ENCODE results near the gene ERCC1. TPM values are rescaled to one million over a fixed set of nuclear protein-coding genes. Genes with fewer than 3 reads are reported as not detected.

The ERCC1 gene
- total and polyA plus RNA-seq, 2 of the 13 experiments (the other 11 are each of a cell fraction or from before 2014, with no cell fraction given): 40.0 to 66.4 TPM

- TF ChIP-seq GLMP (CRISPR knock-in tag; IDR thresholded peaks at IDR 0.05; ENCODE audit: borderline replicate concordance) (no peak), RBM22 (optimal IDR thresholded peaks at IDR 0.05; ENCODE audit: low read length) (peak; percentile 79), TAF1 (CRISPR knock-in tag; IDR thresholded peaks at IDR 0.05) (peak; percentile 90), ZNF24 (IDR thresholded peaks at IDR 0.05) (no peak), FUBP1 (CRISPR knock-in tag; IDR thresholded peaks at IDR 0.05; ENCODE audit: borderline replicate concordance) (no peak), NONO (IDR thresholded peaks at IDR 0.05) (no peak), NONO (CRISPR knock-in tag; conservative IDR thresholded peaks at IDR 0.05) (peak; percentile 84), ZNF574 (CRISPR knock-in tag; IDR thresholded peaks at IDR 0.05) (peak; percentile 99), FOXA1 (IDR thresholded peaks at IDR 0.05) (no peak), FOXA1 (CRISPR knock-in tag; IDR thresholded peaks at IDR 0.05) (no peak; the same call in 1 of the 2 replicates), NR2F1 (CRISPR knock-in tag; IDR thresholded peaks at IDR 0.05) (0 out of 4 replicates have a peak, but pooled peaks of 1 of the 2 experiments have one; percentile 3), ZNF331 (CRISPR knock-in tag; IDR thresholded peaks at IDR 0.05) (peak; percentile 84), ZNF547 (CRISPR knock-in tag; IDR thresholded peaks at IDR 0.05) (peak; percentile 81; the same call in 1 of the 2 replicates), SMYD3 (CRISPR knock-in tag; IDR thresholded peaks at IDR 0.05) (0 out of 2 replicates have a peak, but pooled peaks have one; percentile 50), ZBTB33 (CRISPR knock-in tag; IDR thresholded peaks at IDR 0.05) (peak; percentile 36; the same call in 1 of the 2 replicates), E2F2 (CRISPR knock-in tag; IDR thresholded peaks at IDR 0.05; ENCODE audit: borderline replicate concordance) (no peak), REL (CRISPR knock-in tag; conservative IDR thresholded peaks at IDR 0.05) (no peak), FOXO1 (CRISPR knock-in tag; IDR thresholded peaks at IDR 0.05) (peak; percentile 52), AGO2 (optimal IDR thresholded peaks at IDR 0.05; ENCODE audit: low read depth, low read length) (peak; percentile 85)
Observed at GRCh38 chr19:45423589-45424190, at the start of gene ERCC1 (continued).
